Testis (tissue), 3 donors: ENCODE data around the gene ATXN1L. TPM values are rescaled to one million over a fixed set of nuclear protein-coding genes. Genes with fewer than 3 reads are reported as not detected.
"Not testable (repeated sequence)": the region's sequence is repeated elsewhere in the genome, so short reads cannot be mapped to it uniquely, and the experiment has no call there.

Experiments
- DNase-seq: peaks from one replicate; pipeline ENCODE4 v3.0.0-alpha.2; 2019
- H3K27ac ChIP-seq, 2 donors: fragments of 200-600 bp; sonication (generic); one replicate each; pipeline ENCODE4 v1.5.1; 2019
- H3K27me3 ChIP-seq: fragments of 200-600 bp; sonication (generic); one replicate; pipeline ENCODE4 v1.5.1; 2019
- H3K36me3 ChIP-seq: fragments of 200-600 bp; sonication (generic); one replicate; pipeline ENCODE4 v1.5.1; 2017; ENCODE audit warnings: low read depth; ENCODE audit errors: missing control alignments
- H3K4me1 ChIP-seq: fragments of 200-600 bp; sonication (generic); one replicate; pipeline ENCODE4 v1.5.1; 2019
- H3K4me3 ChIP-seq, 2 donors: fragments of 200-600 bp; sonication (generic); one replicate each; pipeline ENCODE4 v1.5.1; 2017 to 2019
- H3K9me3 ChIP-seq: fragments of 200-600 bp; sonication (generic); one replicate; pipeline ENCODE4 v1.5.1; 2017
- CTCF ChIP-seq, 3 experiments: fragments of 450-650 bp in 2 of 3; fragments of 200-600 bp in 1 of 3; sonication (generic) in 1 of 3; IDR thresholded peaks; one replicate each; pipeline ENCODE4 v1.5.1; 2016 to 2019; ENCODE audit warnings: antibody characterized with exemption in 3 of 3, mild to moderate bottlenecking in 2 of 3, moderate library complexity in 1 of 3
- POLR2A ChIP-seq: fragments of 450-650 bp; IDR thresholded peaks from one replicate; pipeline ENCODE4 v1.6.1; 2017; ENCODE audit warnings: antibody characterized with exemption, mild to moderate bottlenecking, moderate library complexity
- WGBS, 2 donors: methylation state at CpG; one replicate each; pipeline ENCODE4 v1.1.5; 2018; 5-methylcytosine and 5-hydroxymethylcytosine counted together
- intact Hi-C: fragments of 100-400 bp; cut with DNase I; formaldehyde crosslinking; loops from one replicate; pipeline ENCODE4 v1.15.1; 2023; ENCODE audit warnings: low total_unique reads
- polyA plus RNA-seq: library from polyadenylated mRNA; stranded (reverse); fragments of 350-450 nt; fragmentation: Illumina TruSeq; extraction: RNeasy Lipid Tissue Mini Kit (QIAGEN cat#74804); gene quantifications from one replicate; pipeline ENCODE4 v1.2.3, GENCODE V29; 2014; ENCODE audit warnings: low read depth, low replicate concordance; ENCODE audit not compliant: insufficient read depth
- total RNA-seq, 2 donors: library from RNA; depleted of rRNA; stranded (reverse); fragments of >200 nt; gene quantifications; one replicate each; pipeline ENCODE4 v1.2.3, GENCODE V29; 2016

Gene ATXN1L
- total and polyA plus RNA-seq, 3 donors from 2014 or later: 36.1 to 39.3 (median 36.8) TPM

GRCh38 chr16:71859762-71860521, 14.2 kb downstream of the ATXN1L start:
- no peak overlapping the region for H3K4me3 ChIP-seq
- no peaks in the 10 kb centered on the region for H3K27me3 ChIP-seq
- 96 to 98% methylated on average over 30 to 32 of the region's 32 CpGs for WGBS, 2 donors
- intact Hi-C loops: no loop called here
- TF ChIP-seq CTCF (IDR thresholded peaks at IDR 0.05): no peak
- TF ChIP-seq POLR2A: no peak
- H3K27ac ChIP-seq: peak overlapping the region in 1 of 2 donors; percentile 9
- H3K36me3 ChIP-seq: no peaks in the 10 kb centered on the region
- no peak for DNase-seq
- H3K9me3 ChIP-seq: no peaks in the 10 kb centered on the region
- peaks cover 3% of the 10 kb centered on the region for H3K4me1 ChIP-seq

GRCh38 chr16:71863995-71864394, 18.2 kb downstream of the ATXN1L start:
- Histone ChIP-seq H3K36me3 (no peaks in the 10 kb centered on the region), H3K9me3 (no peaks in the 10 kb centered on the region), H3K4me3 (no peak overlapping the region), H3K27me3 (no peaks in the 10 kb centered on the region), H3K27ac (no peak overlapping the region), H3K4me1 (peaks cover under 1% of the 10 kb centered on the region)
- TF ChIP-seq POLR2A: no peak
- TF ChIP-seq CTCF (IDR thresholded peaks at IDR 0.05): no peak
- no peak for DNase-seq
- intact Hi-C loops: no loop called here
- 94 to 95% methylated on average over 5 of the region's 5 CpGs for WGBS, 2 donors

- no peaks in the 10 kb centered on the region for H3K27me3 ChIP-seq
- no peak for DNase-seq
- H3K4me1 ChIP-seq: no peaks in the 10 kb centered on the region
- TF ChIP-seq CTCF (IDR thresholded peaks at IDR 0.05) (no peak), POLR2A (no peak)
- H3K4me3 ChIP-seq: no peak overlapping the region
- no peaks in the 10 kb centered on the region for H3K36me3 ChIP-seq
- no peak overlapping the region for H3K27ac ChIP-seq
- 82 to 91% methylated on average over 7 of the region's 7 CpGs for WGBS, 2 donors
- no peaks in the 10 kb centered on the region for H3K9me3 ChIP-seq
- intact Hi-C loops: no loop called here
Observed at GRCh38 chr16:71865173-71865863, 19.5 kb downstream of the ATXN1L start.

GRCh38 chr16:71867175-71867574, 21.4 kb downstream of the ATXN1L start:
- not testable (repeated sequence) for H3K36me3 ChIP-seq
- WGBS, 2 donors: 92 to 95% methylated on average over 6 of the region's 6 CpGs

GRCh38 chr16:71867939-71868338, 22.2 kb downstream of the ATXN1L start:
- no peak overlapping the region for H3K4me3 ChIP-seq
- no peaks in the 10 kb centered on the region for H3K36me3 ChIP-seq
- intact Hi-C loops: no loop called here
- TF ChIP-seq POLR2A (no peak), CTCF (IDR thresholded peaks at IDR 0.05) (no peak)
- no peaks in the 10 kb centered on the region for H3K27me3 ChIP-seq
- no peaks in the 10 kb centered on the region for H3K4me1 ChIP-seq
- H3K27ac ChIP-seq: no peak overlapping the region
- DNase-seq: no peak
- 89 to 99% methylated on average over 3 of the region's 3 CpGs for WGBS, 2 donors
- no peaks in the 10 kb centered on the region for H3K9me3 ChIP-seq

More at GRCh38 chr16:71867175-71867574, 21.4 kb downstream of the ATXN1L start:
- H3K27ac ChIP-seq, DNase-seq, H3K4me1 ChIP-seq, H3K9me3 ChIP-seq, H3K27me3 ChIP-seq, H3K4me3 ChIP-seq, intact Hi-C loops: not testable (repeated sequence)
